ENCODE results near the gene CAND1. TPM values are rescaled to one million over a fixed set of nuclear protein-coding genes. Genes with fewer than 3 reads are reported as not detected.

The CAND1 gene
- total and polyA plus RNA-seq, 2 of the 8 experiments (the other 6 are each of a cell fraction or from before 2014, with no cell fraction given): 39.4 to 271 TPM

- TF ChIP-seq ATF2 (IDR thresholded peaks at IDR 0.05; ENCODE audit: low read length) (no peak), ZNF274 (IDR thresholded peaks at IDR 0.05; ENCODE audit: borderline replicate concordance, extremely low read depth, low read length) (no peak), CTBP2 (IDR thresholded peaks at IDR 0.05; ENCODE audit: borderline replicate concordance, insufficient read depth, insufficient read length, low read length) (no peak), RFX5 (IDR thresholded peaks at IDR 0.05; ENCODE audit: borderline replicate concordance, low read depth, low read length) (no peak), CBX8 (IDR thresholded peaks at IDR 0.05; ENCODE audit: borderline replicate concordance, low read depth, low read length) (no peak), TCF12 (IDR thresholded peaks at IDR 0.05; ENCODE audit: low read depth, low read length) (no peak)
Measured at GRCh38 chr12:67306712-67307111, 37.6 kb downstream of the CAND1 start (continued).
